HTR-8/SVneo (cell line): ENCODE data around the gene PRSS48.
A peak's percentile ranks its signal among the peaks of the same experiment; 100 is the strongest.
"Not testable (repeated sequence)": the region's sequence is repeated elsewhere in the genome, so short reads cannot be mapped to it uniquely, and the experiment has no call there.

Source experiments
- DNase-seq: peaks from one replicate; pipeline ENCODE4 v3.0.0; 2011; ENCODE audit warnings: low spot score, mixed read lengths; ENCODE audit not compliant: insufficient read length
- FAIRE-seq: peaks from 2 replicates; lab custom pipeline; 2011; peaks lifted over from hg19 to GRCh38; lab: Jason Lieb, UNC

The PRSS48 gene

GRCh38 chr4:151259752-151260151, 17.2 kb upstream of the PRSS48 start:
- FAIRE-seq (no peak), DNase-seq (no peak)

- FAIRE-seq: no peak
- DNase-seq: no peak
Measured at GRCh38 chr4:151260526-151260925, 16.4 kb upstream of the PRSS48 start.

- DNase-seq: no peak
Measured at GRCh38 chr4:151263455-151263854, 13.5 kb upstream of the PRSS48 start.

GRCh38 chr4:151266497-151266896, 10.5 kb upstream of the PRSS48 start:
- FAIRE-seq (no peak), DNase-seq (no peak)

More at GRCh38 chr4:151263455-151263854, 13.5 kb upstream of the PRSS48 start:
- FAIRE-seq: no peak

GRCh38 chr4:151267104-151267503, 9.9 kb upstream of the PRSS48 start:
- FAIRE-seq (no peak), DNase-seq (no peak)

GRCh38 chr4:151267822-151268535, 9.0 kb upstream of the PRSS48 start:
- DNase-seq (no peak), FAIRE-seq (peak; percentile 69)

GRCh38 chr4:151268905-151269304, 8.1 kb upstream of the PRSS48 start:
- not testable (repeated sequence) for DNase-seq, FAIRE-seq

GRCh38 chr4:151284534-151285245, 7.7 kb downstream of the PRSS48 start:
- FAIRE-seq: no peak

GRCh38 chr4:151287409-151287808, 10.4 kb downstream of the PRSS48 start:
- DNase-seq (no peak), FAIRE-seq (no peak)

More at GRCh38 chr4:151284534-151285245, 7.7 kb downstream of the PRSS48 start:
- DNase-seq: no peak

GRCh38 chr4:151291485-151291884, 14.5 kb downstream of the PRSS48 start:
- FAIRE-seq: no peak
- DNase-seq: peak; percentile 24

GRCh38 chr4:151292038-151292437, 15.1 kb downstream of the PRSS48 start:
- FAIRE-seq (no peak), DNase-seq (no peak)

- FAIRE-seq: no peak
- no peak for DNase-seq
Measured at GRCh38 chr4:151294833-151295496, 18.0 kb downstream of the PRSS48 start.

- FAIRE-seq (no peak), DNase-seq (no peak)
Measured at GRCh38 chr4:151296227-151296626, 19.3 kb downstream of the PRSS48 start.

GRCh38 chr4:151297170-151297569, 20.2 kb downstream of the PRSS48 start:
- FAIRE-seq: no peak
- DNase-seq: no peak

GRCh38 chr4:151302432-151302831, 25.5 kb downstream of the PRSS48 start:
- no peak for DNase-seq
- FAIRE-seq: no peak

- no peak for FAIRE-seq
- no peak for DNase-seq
Measured at GRCh38 chr4:151304226-151304625, 27.3 kb downstream of the PRSS48 start.

- FAIRE-seq (no peak), DNase-seq (no peak)
Measured at GRCh38 chr4:151304755-151305154, 27.8 kb downstream of the PRSS48 start.

GRCh38 chr4:151310124-151310728, 33.3 kb downstream of the PRSS48 start:
- FAIRE-seq (no peak), DNase-seq (no peak)

GRCh38 chr4:151313306-151314009, 36.5 kb downstream of the PRSS48 start:
- DNase-seq: no peak
- FAIRE-seq: no peak

GRCh38 chr4:151314010-151314355, 37.0 kb downstream of the PRSS48 start:
- no peak for FAIRE-seq
- no peak for DNase-seq
